IMR-90 (cell line): Measurements from ENCODE around the gene LAMTOR1. TPM values are rescaled to one million over a fixed set of nuclear protein-coding genes. Genes with fewer than 3 reads are reported as not detected.

Experiments
- ATAC-seq: fragments of 200-7000 bp; cut with Tn5 transposase; 2 replicates; pipeline ENCODE4 v1.9.1; 2020; ENCODE audit warnings: low read depth, mild to moderate bottlenecking, moderate library complexity
- BruUV-seq: library from RNA; stranded (reverse); fragments of 400-500 nt; replicated peaks from 2 replicates; lab custom pipeline; 2021; lab: Mats Ljungman, UMichigan
- CTCF ChIA-PET: fragments of 300-600 bp; formaldehyde crosslinking; extraction: SDS; loops from one replicate; lab custom pipeline; 2021; ENCODE audit warnings: antibody characterized with exemption; lab: Yijun Ruan, JAX
- POLR2A ChIA-PET: fragments of 300-600 bp; sonication (Branson Sonifier 250); formaldehyde crosslinking; loops from one replicate; lab custom pipeline; 2022; ENCODE audit warnings: antibody characterized with exemption; ENCODE audit not compliant: unreplicated experiment; lab: Charles Lee
- DNase-seq: peaks from one replicate; pipeline ENCODE4 v3.0.0; 2013
- H2AFZ ChIP-seq: replicated peaks from 2 replicates; pipeline ENCODE3; 2013; ENCODE audit warnings: low read length, mild to moderate bottlenecking; ENCODE audit not compliant: poor library complexity
- H2AK5ac ChIP-seq: 2 replicates; pipeline ENCODE4 v1.6.1; 2013; ENCODE audit warnings: low read depth, low read length, inconsistent platforms
- H2AK9ac ChIP-seq: replicated peaks from 2 replicates; pipeline ENCODE3; 2013; ENCODE audit warnings: mild to moderate bottlenecking, low read depth, low read length, moderate library complexity; ENCODE audit not compliant: poor library complexity
- H2BK120ac ChIP-seq: 2 replicates; pipeline ENCODE4 v1.6.1; 2013; ENCODE audit warnings: low read depth, low read length, inconsistent platforms
- H2BK15ac ChIP-seq: 3 replicates; pipeline ENCODE4 v1.6.1; 2013; ENCODE audit warnings: low read depth, low read length, inconsistent platforms
- H2BK20ac ChIP-seq: 2 replicates; pipeline ENCODE4 v1.6.1; 2013; ENCODE audit warnings: low read depth, mild to moderate bottlenecking, inconsistent platforms, low read length, moderate library complexity
- H2BK5ac ChIP-seq: 2 replicates; pipeline ENCODE4 v1.6.1; 2013; ENCODE audit warnings: mild to moderate bottlenecking, low read depth, low read length, inconsistent platforms; ENCODE audit not compliant: poor library complexity, severe bottlenecking
- H3K14ac ChIP-seq: replicated peaks from 2 replicates; pipeline ENCODE4 v1.6.1; 2013; ENCODE audit warnings: low read depth, low read length, inconsistent platforms
- H3K18ac ChIP-seq: 2 replicates; pipeline ENCODE4 v1.6.1; 2013; ENCODE audit warnings: low read depth, low read length, control low read depth
- H3K23ac ChIP-seq: 2 replicates; pipeline ENCODE4 v1.6.1; 2013; ENCODE audit warnings: low read depth, low read length, inconsistent platforms
- H3K27ac ChIP-seq: 2 replicates; pipeline ENCODE4 v1.5.1; 2013; ENCODE audit warnings: mild to moderate bottlenecking, control low read depth, low read length; ENCODE audit not compliant: insufficient read depth
- H3K27me3 ChIP-seq: 2 replicates; pipeline ENCODE4 v1.6.1; 2013; ENCODE audit warnings: low read length; ENCODE audit not compliant: control insufficient read depth, insufficient read depth
- H3K36me3 ChIP-seq: 2 replicates; pipeline ENCODE4 v1.6.1; 2013; ENCODE audit warnings: low read length, mixed read lengths; ENCODE audit not compliant: control insufficient read depth, insufficient read depth
- H3K4ac ChIP-seq: 2 replicates; pipeline ENCODE4 v1.6.1; 2013; ENCODE audit warnings: low read depth, low read length, inconsistent platforms
- H3K4me1 ChIP-seq: 2 replicates; pipeline ENCODE4 v1.6.1; 2013; ENCODE audit warnings: low read length, mixed read lengths; ENCODE audit not compliant: control insufficient read depth, insufficient read depth
- H3K4me2 ChIP-seq: 2 replicates; pipeline ENCODE4 v1.6.1; 2013; ENCODE audit warnings: low read depth, mild to moderate bottlenecking, control low read depth, low read length, moderate library complexity
- H3K4me3 ChIP-seq: 2 replicates; pipeline ENCODE4 v1.5.1; 2013; ENCODE audit warnings: low read depth, mild to moderate bottlenecking, control low read depth, low read length, moderate library complexity; ENCODE audit not compliant: insufficient read depth
- H3K56ac ChIP-seq: 2 replicates; pipeline ENCODE4 v1.6.1; 2013; ENCODE audit warnings: low read length, inconsistent platforms; ENCODE audit not compliant: insufficient read depth; ENCODE audit errors: extremely low read depth
- H3K79me1 ChIP-seq, 2 experiments: 2 replicates each; pipeline ENCODE4 v1.6.1; 2013; ENCODE audit warnings: low read length in 2 of 2, inconsistent platforms in 1 of 2, low read depth in 1 of 2
- H3K9ac ChIP-seq: 2 replicates; pipeline ENCODE4 v1.6.1; 2013; ENCODE audit warnings: low read depth, low read length, control low read depth
- H3K9me1 ChIP-seq: 2 replicates; pipeline ENCODE4 v1.6.1; 2013; ENCODE audit warnings: low read length, inconsistent platforms; ENCODE audit not compliant: insufficient read depth
- H3K9me3 ChIP-seq: 2 replicates; pipeline ENCODE4 v1.6.1; 2013; ENCODE audit warnings: low read length; ENCODE audit not compliant: control insufficient read depth, insufficient read depth
- H4K20me1 ChIP-seq: 2 replicates; pipeline ENCODE4 v1.6.1; 2013; ENCODE audit warnings: low read length, inconsistent platforms; ENCODE audit not compliant: insufficient read depth
- H4K5ac ChIP-seq: 2 replicates; pipeline ENCODE4 v1.6.1; 2013; ENCODE audit warnings: mild to moderate bottlenecking, low read depth, low read length, control low read depth
- H4K8ac ChIP-seq, 2 experiments: 2 replicates each; pipeline ENCODE4 v1.6.1; 2013; ENCODE audit warnings: low read depth in 2 of 2, low read length in 2 of 2, control low read depth in 1 of 2, inconsistent platforms in 1 of 2
- H4K91ac ChIP-seq: 2 replicates; pipeline ENCODE4 v1.6.1; 2013; ENCODE audit warnings: low read depth, low read length, inconsistent platforms; ENCODE audit not compliant: insufficient read depth
- CTCF ChIP-seq: conservative IDR thresholded peaks from 2 replicates; pipeline ENCODE4 v1.5.1; 2012; ENCODE audit warnings: mild to moderate bottlenecking, low read depth, low read length, improper control_type of control experiment
- FOS ChIP-seq: fragments of 150-350 bp; IDR thresholded peaks from 2 replicates; pipeline ENCODE4 v1.6.1; 2016; ENCODE audit warnings: low read depth, low read length
- NFE2L2 ChIP-seq: fragments of 150-350 bp; IDR thresholded peaks from 2 replicates; pipeline ENCODE4 v1.6.1; 2016; ENCODE audit warnings: low read depth, mild to moderate bottlenecking, low read length
- POLR2A ChIP-seq: IDR thresholded peaks from 2 replicates; pipeline ENCODE4 v1.6.1; 2012; ENCODE audit warnings: mild to moderate bottlenecking, low read depth, low read length
- RAD21 ChIP-seq: IDR thresholded peaks from 2 replicates; pipeline ENCODE4 v1.6.1; 2012; ENCODE audit warnings: low read length, improper control_type of control experiment
- WGBS, 2 experiments: methylation state at CpG; one replicate each; pipeline versions ENCODE4 v1.1.5 to v1.1.7; 2013; ENCODE audit warnings: missing lambda C conversion rate in 2 of 2; ENCODE audit not compliant: insufficient read length in 1 of 2; ENCODE audit errors: extremely low coverage in 2 of 2; 5-methylcytosine and 5-hydroxymethylcytosine counted together
- dilution Hi-C: fragments of 300-500 bp; cut with HindIII; formaldehyde crosslinking; loops from one replicate; pipeline ENCODE4 v1.14.3; 2018; ENCODE audit warnings: low sequenced_read_pairs; ENCODE audit not compliant: unreplicated experiment
- in situ Hi-C: fragments of 300-500 bp; cut with MboI; formaldehyde crosslinking; loops from 3 replicates; pipeline ENCODE4 v1.14.3; 2019; ENCODE audit warnings: low sequenced_read_pairs, inconsistent platforms, mixed read lengths
- intact Hi-C: fragments of 100-400 bp; cut with micrococcal nuclease; formaldehyde crosslinking; loops from 2 replicates; pipeline ENCODE4 v1.10.0; 2022
- polyA plus RNA-seq, 3 experiments: library from polyadenylated mRNA; depleted of rRNA; stranded (reverse); fragments of >200 nt; gene quantifications; 2 replicates each; pipeline ENCODE4 v1.2.3, GENCODE V29; 2012; ENCODE audit warnings: low replicate concordance in 1 of 3
- total RNA-seq: library from RNA; depleted of rRNA; stranded (reverse); fragments of >200 nt; gene quantifications from 2 replicates; pipeline ENCODE4 v1.2.3, GENCODE V29; 2012
- TF ChIP-seq, protein P1 (sequence below): fragments of 150-350 bp; IDR thresholded peaks from 2 replicates; pipeline ENCODE4 v1.6.1; 2017; ENCODE audit warnings: mild to moderate bottlenecking, antibody characterized with exemption, low read length, low read depth

The LAMTOR1 gene
- total and polyA plus RNA-seq, 2 of the 4 experiments (the other 2 are of a cell fraction), result 126 to 137 TPM

GRCh38 chr11:72127923-72128322 is 24.8 kb upstream of the LAMTOR1 start:
- Histone ChIP-seq H3K9me1 (no peaks in the 10 kb centered on the region), H3K9ac (no peak overlapping the region), H2BK20ac (no peak overlapping the region), H3K27ac (no peak overlapping the region), H3K4ac (no peak overlapping the region), H3K79me1 (no peaks in the 10 kb centered on the region), H3K14ac (no peak overlapping the region), H2AFZ (no peak overlapping the region), H3K4me2 (no peak overlapping the region), H4K91ac (no peak overlapping the region), H3K56ac (no peak overlapping the region), H4K5ac (no peak overlapping the region), H2AK9ac (no peak overlapping the region), H2BK120ac (no peak overlapping the region), H3K36me3 (no peaks in the 10 kb centered on the region), H3K4me1 (no peaks in the 10 kb centered on the region), H3K18ac (no peak overlapping the region), H3K4me3 (no peak overlapping the region), H2BK15ac (no peak overlapping the region), H4K20me1 (no peaks in the 10 kb centered on the region), H2BK5ac (no peak overlapping the region), H3K27me3 (peaks cover 4% of the 10 kb centered on the region), H3K9me3 (peaks cover 7% of the 10 kb centered on the region), H4K8ac (no peak overlapping the region), H2AK5ac (no peak overlapping the region), H3K23ac (no peak overlapping the region)
- DNase-seq (no peak), ATAC-seq (no peak)
- ChIA-PET POLR2A (no interaction called here), CTCF (no interaction called here)
- dilution Hi-C loops, result no loop called here
- intact Hi-C loops, result no loop called here
- no CpG with 5 or more reads among the region's 2 CpGs for WGBS, 2 experiments
- in situ Hi-C loops, result no loop called here
- no TSS peak for BruUV-seq
- TF ChIP-seq NFE2L2 (no peak), FOS (no peak), RAD21 (no peak), POLR2A (no peak), CTCF (no peak)
- TF ChIP-seq, protein P1, sequence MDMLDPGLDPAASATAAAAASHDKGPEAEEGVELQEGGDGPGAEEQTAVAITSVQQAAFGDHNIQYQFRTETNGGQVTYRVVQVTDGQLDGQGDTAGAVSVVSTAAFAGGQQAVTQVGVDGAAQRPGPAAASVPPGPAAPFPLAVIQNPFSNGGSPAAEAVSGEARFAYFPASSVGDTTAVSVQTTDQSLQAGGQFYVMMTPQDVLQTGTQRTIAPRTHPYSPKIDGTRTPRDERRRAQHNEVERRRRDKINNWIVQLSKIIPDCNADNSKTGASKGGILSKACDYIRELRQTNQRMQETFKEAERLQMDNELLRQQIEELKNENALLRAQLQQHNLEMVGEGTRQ, result no peak
